ENCODE measurements around the gene PROCA1.

Gene PROCA1, protein sequence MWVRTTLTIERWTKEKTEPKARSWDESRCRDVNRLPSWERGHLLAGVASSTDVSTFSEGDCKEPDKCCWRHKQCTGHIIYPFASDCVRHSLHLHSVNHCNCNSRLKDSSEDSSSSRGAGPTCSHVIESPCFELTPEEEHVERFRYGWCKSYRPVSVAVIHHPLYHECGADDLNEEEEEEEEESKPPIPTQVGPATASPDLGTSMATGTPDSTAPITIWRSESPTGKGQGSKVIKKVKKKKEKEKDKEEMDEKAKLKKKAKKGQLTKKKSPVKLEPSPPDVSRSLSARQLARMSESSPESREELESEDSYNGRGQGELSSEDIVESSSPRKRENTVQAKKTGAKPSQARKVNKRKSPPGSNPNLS

DNA sequence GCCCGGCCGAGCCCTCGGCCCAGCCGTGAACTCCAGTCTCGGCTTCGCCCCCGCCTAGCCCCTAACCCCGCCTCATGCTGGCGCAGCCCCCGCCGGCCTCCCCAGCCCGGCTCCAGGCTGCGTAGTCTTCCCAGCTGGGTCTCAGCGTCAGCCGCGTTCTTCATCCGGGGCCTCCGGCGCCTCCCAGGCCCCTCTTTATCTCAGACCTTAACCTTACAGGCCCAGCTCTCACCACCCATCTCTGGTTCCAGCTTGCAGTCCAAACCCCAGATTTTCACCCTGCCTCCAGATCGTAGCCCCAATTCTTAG is at the start of gene PROCA1:
Gene PROCA1 (minus strand): TSS at position 166 of the 309 bp plus-strand sequence. CDS start 228 bp downstream, outside the sequence.
- Histone ChIP-seq H3K9me3 (ENCODE audit: control insufficient read depth, insufficient read depth, low read length) (no peaks in the 10 kb centered on the region), H3K4me1 (ENCODE audit: insufficient read depth, low read length) (peaks cover 17% of the 10 kb centered on the region), H3K36me3 (ENCODE audit: insufficient read depth, low read length) (no peaks in the 10 kb centered on the region; the same call in 1 of the 2 replicates)

GRCh38 chr17:28760601-28761562 is 49.2 kb upstream of the PROCA1 start:
- Histone ChIP-seq H3K36me3 (ENCODE audit: insufficient read depth, low read length) (peaks cover 26% of the 10 kb centered on the region), H3K4me1 (ENCODE audit: insufficient read depth, low read length) (peaks cover 29% of the 10 kb centered on the region), H3K9me3 (ENCODE audit: control insufficient read depth, insufficient read depth, low read length) (no peaks in the 10 kb centered on the region), H3K9ac (ENCODE audit: low read depth, low read length) (no peak overlapping the region)

More for the DNA sequence above, at the start of gene PROCA1:
- peak within 1 kb of the TSS; percentile 86 for H3K9ac ChIP-seq (ENCODE audit: low read depth, low read length)

DNA sequence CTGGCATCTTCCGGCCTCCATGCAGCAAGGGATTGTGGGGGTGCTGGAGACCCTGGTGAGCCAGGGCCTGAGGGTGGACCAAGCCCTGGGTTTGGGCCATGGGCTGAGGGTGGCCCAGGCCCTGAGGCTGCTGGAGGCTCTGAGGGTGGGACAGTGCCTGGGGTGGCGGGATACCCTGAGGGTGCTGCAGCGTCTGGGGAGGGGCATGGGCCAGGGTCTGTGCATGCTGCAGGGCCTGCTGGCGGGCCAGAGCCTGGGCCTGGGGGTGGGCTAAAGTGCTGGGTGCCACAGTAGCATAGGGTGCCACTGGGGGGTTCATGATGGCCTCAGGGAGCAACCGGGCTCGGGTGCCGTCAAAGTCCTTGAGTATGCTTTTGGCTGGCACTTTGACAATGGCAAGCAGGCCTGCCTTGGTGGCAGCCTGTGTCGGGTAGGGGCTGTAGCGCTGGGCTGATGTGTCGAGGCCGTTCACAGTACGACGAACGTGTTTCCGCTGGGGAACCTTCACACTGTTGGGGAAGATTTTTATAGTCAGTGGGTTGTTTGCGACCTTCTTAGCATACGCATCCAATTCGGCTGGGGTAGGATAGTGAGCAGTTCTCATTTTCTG is 47.7 kb upstream of the PROCA1 start:
- H3K9me3 ChIP-seq (ENCODE audit: control insufficient read depth, insufficient read depth, low read length) = no peaks in the 10 kb centered on the region
- H3K4me1 ChIP-seq (ENCODE audit: insufficient read depth, low read length) = peaks cover 29% of the 10 kb centered on the region
- H3K36me3 ChIP-seq (ENCODE audit: insufficient read depth, low read length) = peaks cover 28% of the 10 kb centered on the region
- no peak overlapping the region for H3K9ac ChIP-seq (ENCODE audit: low read depth, low read length)

- no peaks in the 10 kb centered on the region for H3K9me3 ChIP-seq (ENCODE audit: control insufficient read depth, insufficient read depth, low read length)
- H3K9ac ChIP-seq (ENCODE audit: low read depth, low read length) = no peak overlapping the region
- H3K4me1 ChIP-seq (ENCODE audit: insufficient read depth, low read length) = peaks cover 29% of the 10 kb centered on the region
- H3K36me3 ChIP-seq (ENCODE audit: insufficient read depth, low read length) = peaks cover 28% of the 10 kb centered on the region
Measured at GRCh38 chr17:28758411-28759121, 46.9 kb upstream of the PROCA1 start.

- H3K36me3 ChIP-seq (ENCODE audit: insufficient read depth, low read length) = peaks cover 25% of the 10 kb centered on the region
- no peaks in the 10 kb centered on the region for H3K9me3 ChIP-seq (ENCODE audit: control insufficient read depth, insufficient read depth, low read length)
- H3K4me1 ChIP-seq (ENCODE audit: insufficient read depth, low read length) = peaks cover 14% of the 10 kb centered on the region
- no peak overlapping the region for H3K9ac ChIP-seq (ENCODE audit: low read depth, low read length)
Measured at GRCh38 chr17:28756049-28756804, 44.5 kb upstream of the PROCA1 start.

DNA sequence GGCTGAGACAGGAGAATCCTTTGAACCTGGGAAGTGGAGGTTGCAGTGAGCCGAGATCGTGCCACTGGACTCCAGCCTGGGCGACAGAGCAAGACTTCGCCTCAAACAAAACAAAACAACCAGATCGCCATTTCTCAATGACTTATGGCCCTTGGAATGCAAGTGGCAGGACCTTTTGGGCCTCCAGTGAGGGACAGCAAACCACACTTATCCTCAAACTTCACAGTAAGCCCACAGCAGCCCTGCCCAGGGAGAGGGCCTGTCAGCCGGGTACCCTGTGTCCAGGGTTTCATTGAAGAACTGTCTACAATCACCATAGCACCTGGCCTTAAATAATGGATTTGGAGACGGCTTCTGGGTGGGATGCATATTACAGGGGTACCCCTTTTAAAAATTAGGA is 43.8 kb upstream of the PROCA1 start:
- Histone ChIP-seq H3K9ac (ENCODE audit: low read depth, low read length) (no peak overlapping the region), H3K9me3 (ENCODE audit: control insufficient read depth, insufficient read depth, low read length) (no peaks in the 10 kb centered on the region), H3K4me1 (ENCODE audit: insufficient read depth, low read length) (peaks cover 13% of the 10 kb centered on the region), H3K36me3 (ENCODE audit: insufficient read depth, low read length) (peaks cover 31% of the 10 kb centered on the region)

DNA sequence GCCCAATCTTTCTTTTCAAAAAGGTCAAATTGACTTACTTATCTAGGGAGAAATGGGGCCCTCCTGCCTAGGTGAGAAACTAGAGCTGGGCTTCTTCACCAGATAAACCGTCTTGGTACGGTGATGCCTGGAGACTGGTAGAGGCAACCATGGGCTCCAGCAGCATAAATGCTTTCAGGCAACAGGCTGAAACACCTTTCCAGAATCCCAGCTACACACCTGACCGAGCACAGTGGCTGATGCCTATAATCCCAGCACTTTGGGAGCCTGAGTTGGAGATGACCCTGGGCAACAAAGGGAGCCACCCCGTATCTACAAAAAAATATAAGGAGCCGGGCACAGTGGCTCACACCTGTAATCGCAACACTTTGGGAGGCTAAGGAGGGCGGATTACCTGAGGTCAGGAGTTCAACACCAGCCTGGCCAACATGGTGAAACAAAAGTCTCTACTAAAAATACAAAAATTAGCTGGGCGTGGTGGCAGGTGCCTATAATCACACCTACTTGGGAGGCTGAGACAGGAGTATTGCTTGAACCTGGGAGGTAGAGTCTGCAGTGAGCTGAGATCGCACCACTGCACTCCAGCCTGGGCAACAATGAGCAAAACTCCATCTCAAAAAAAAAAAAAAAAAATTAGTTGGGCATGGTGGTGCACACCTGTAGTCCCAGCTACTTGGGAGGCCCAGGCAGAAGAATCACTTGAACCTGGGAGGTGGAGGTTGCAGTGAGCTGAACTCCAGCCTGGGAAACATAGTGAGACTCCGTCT is 40.1 kb upstream of the PROCA1 start:
- H3K9me3 ChIP-seq (ENCODE audit: control insufficient read depth, insufficient read depth, low read length) = no peaks in the 10 kb centered on the region
- H3K36me3 ChIP-seq (ENCODE audit: insufficient read depth, low read length) = peaks cover 29% of the 10 kb centered on the region
- no peak overlapping the region for H3K9ac ChIP-seq (ENCODE audit: low read depth, low read length)
- H3K4me1 ChIP-seq (ENCODE audit: insufficient read depth, low read length) = peaks cover 8% of the 10 kb centered on the region; the same call in 1 of the 2 replicates

- peaks cover 33% of the 10 kb centered on the region for H3K36me3 ChIP-seq (ENCODE audit: insufficient read depth, low read length)
- H3K9ac ChIP-seq (ENCODE audit: low read depth, low read length) = no peak overlapping the region
- H3K9me3 ChIP-seq (ENCODE audit: control insufficient read depth, insufficient read depth, low read length) = no peaks in the 10 kb centered on the region
- peaks cover 18% of the 10 kb centered on the region; the same call in 1 of the 2 replicates for H3K4me1 ChIP-seq (ENCODE audit: insufficient read depth, low read length)
Measured at GRCh38 chr17:28750178-28751047, 38.7 kb upstream of the PROCA1 start.

DNA sequence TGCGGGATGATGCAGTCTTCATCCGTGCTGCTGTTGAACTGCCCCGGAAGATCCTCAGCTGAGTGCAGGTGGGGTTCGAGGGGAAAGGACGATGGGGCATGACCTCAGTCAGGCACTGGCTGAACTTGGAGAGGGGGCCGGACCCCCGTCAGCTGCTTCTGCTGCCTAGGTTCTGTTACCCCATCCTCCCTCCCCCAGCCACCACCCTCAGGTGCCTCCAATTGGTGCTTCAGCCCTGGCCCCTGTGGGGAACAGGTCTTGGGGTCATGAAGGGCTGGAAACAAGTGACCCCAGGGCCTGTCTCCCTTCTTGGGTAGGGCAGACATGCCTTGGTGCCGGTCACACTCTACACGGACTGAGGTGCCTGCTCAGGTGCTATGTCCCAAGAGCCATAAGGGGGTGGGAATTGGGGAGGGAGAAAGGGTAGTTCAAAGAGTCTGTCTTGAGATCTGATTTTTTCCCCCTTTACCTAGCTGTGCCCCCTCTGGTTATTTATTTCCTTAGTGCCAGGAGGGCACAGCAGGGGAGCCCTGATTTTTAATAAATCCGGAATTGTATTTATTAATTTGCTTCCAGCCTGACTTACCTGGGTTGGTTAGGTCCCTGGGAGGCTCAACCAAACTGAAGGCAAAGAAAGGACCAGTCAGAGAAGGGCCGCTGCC is 38.0 kb upstream of the PROCA1 start:
- peaks cover 18% of the 10 kb centered on the region; the same call in 1 of the 2 replicates for H3K4me1 ChIP-seq (ENCODE audit: insufficient read depth, low read length)

DNA sequence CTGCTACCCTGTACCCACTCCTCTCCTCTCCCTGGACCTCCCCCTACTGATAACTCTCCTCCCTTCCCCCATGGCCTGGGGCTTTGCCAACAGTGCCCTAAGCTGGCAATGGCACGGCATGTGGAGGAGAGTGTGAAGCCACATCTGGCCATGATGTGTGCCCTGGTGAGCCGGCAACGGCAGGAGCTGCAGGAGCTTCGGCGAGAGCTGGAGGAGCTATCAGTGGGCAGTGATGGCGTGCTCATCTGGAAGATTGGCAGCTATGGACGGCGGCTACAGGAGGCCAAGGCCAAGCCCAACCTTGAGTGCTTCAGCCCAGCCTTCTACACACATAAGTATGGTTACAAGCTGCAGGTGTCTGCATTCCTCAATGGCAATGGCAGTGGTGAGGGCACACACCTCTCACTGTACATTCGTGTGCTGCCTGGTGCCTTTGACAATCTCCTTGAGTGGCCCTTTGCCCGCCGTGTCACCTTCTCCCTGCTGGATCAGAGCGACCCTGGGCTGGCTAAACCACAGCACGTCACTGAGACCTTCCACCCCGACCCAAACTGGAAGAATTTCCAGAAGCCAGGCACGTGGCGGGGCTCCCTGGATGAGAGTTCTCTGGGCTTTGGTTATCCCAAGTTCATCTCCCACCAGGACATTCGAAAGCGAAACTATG is 37.3 kb upstream of the PROCA1 start:
- Histone ChIP-seq H3K9ac (ENCODE audit: low read depth, low read length) (no peak overlapping the region), H3K36me3 (ENCODE audit: insufficient read depth, low read length) (peaks cover 33% of the 10 kb centered on the region), H3K4me1 (ENCODE audit: insufficient read depth, low read length) (peaks cover 18% of the 10 kb centered on the region; the same call in 1 of the 2 replicates), H3K9me3 (ENCODE audit: control insufficient read depth, insufficient read depth, low read length) (no peaks in the 10 kb centered on the region)

More for the DNA sequence above, 38.0 kb upstream of the PROCA1 start:
- peaks cover 33% of the 10 kb centered on the region for H3K36me3 ChIP-seq (ENCODE audit: insufficient read depth, low read length)
- no peaks in the 10 kb centered on the region for H3K9me3 ChIP-seq (ENCODE audit: control insufficient read depth, insufficient read depth, low read length)
- H3K9ac ChIP-seq (ENCODE audit: low read depth, low read length) = no peak overlapping the region

All from ES-I3 (cell line).